H9 (cell line): ENCODE results near the gene VN1R2. TPM values are rescaled to one million over a fixed set of nuclear protein-coding genes. Genes with fewer than 3 reads are reported as not detected.
"Not testable (repeated sequence)": the region's sequence is repeated elsewhere in the genome, so short reads cannot be mapped to it uniquely, and the experiment has no call there.

Experiments
- DNase-seq: peaks from one replicate; pipeline ENCODE4 v3.0.0-alpha.2; 2017
- H2AFZ ChIP-seq: one replicate; pipeline ENCODE4 v1.6.1; 2013; ENCODE audit warnings: mild to moderate bottlenecking, low read length, control low read depth, moderate library complexity
- H2AK5ac ChIP-seq: 2 replicates; pipeline ENCODE4 v1.6.1; 2013; ENCODE audit warnings: low read length, control low read depth, mixed read lengths; ENCODE audit not compliant: insufficient read length
- H2BK120ac ChIP-seq: one replicate; pipeline ENCODE4 v1.6.1; 2013; ENCODE audit warnings: low read depth, mild to moderate bottlenecking, low read length, control low read depth, inconsistent platforms; ENCODE audit not compliant: poor library complexity, severe bottlenecking
- H2BK12ac ChIP-seq: 2 replicates; pipeline ENCODE4 v1.6.1; 2013; ENCODE audit warnings: low read length, control low read depth, mixed read lengths, low read depth; ENCODE audit not compliant: insufficient read length
- H2BK15ac ChIP-seq: 2 replicates; pipeline ENCODE4 v1.6.1; 2013; ENCODE audit warnings: low read depth, low read length, control low read depth
- H2BK20ac ChIP-seq: one replicate; pipeline ENCODE4 v1.6.1; 2013; ENCODE audit warnings: low read depth, mild to moderate bottlenecking, low read length, control low read depth, inconsistent platforms; ENCODE audit not compliant: poor library complexity, severe bottlenecking
- H2BK5ac ChIP-seq: 2 replicates; pipeline ENCODE4 v1.6.1; 2013; ENCODE audit warnings: low read length, control low read depth, mixed read lengths; ENCODE audit not compliant: insufficient read length
- H3K14ac ChIP-seq: 2 replicates; pipeline ENCODE4 v1.6.1; 2013; ENCODE audit warnings: low read length, control low read depth; ENCODE audit not compliant: insufficient read depth
- H3K18ac ChIP-seq: 2 replicates; pipeline ENCODE4 v1.6.1; 2013; ENCODE audit warnings: low read depth, mild to moderate bottlenecking, mixed read lengths, low read length, control low read depth; ENCODE audit not compliant: insufficient read length
- H3K23ac ChIP-seq: 2 replicates; pipeline ENCODE4 v1.6.1; 2013; ENCODE audit warnings: low read length, control low read depth, mixed read lengths, low read depth; ENCODE audit not compliant: insufficient read length
- H3K23me2 ChIP-seq: 2 replicates; pipeline ENCODE4 v1.6.1; 2013; ENCODE audit warnings: low read depth, mild to moderate bottlenecking, mixed read lengths, low read length, control low read depth; ENCODE audit not compliant: insufficient read length, poor library complexity, severe bottlenecking
- H3K27ac ChIP-seq: 2 replicates; pipeline ENCODE4 v1.5.1; 2013; ENCODE audit warnings: low read length, control low read depth, mixed read lengths, low read depth; ENCODE audit not compliant: insufficient read length
- H3K27me3 ChIP-seq: 2 replicates; pipeline ENCODE4 v1.6.1; 2013; ENCODE audit warnings: low read length, control low read depth, inconsistent platforms; ENCODE audit not compliant: insufficient read depth
- H3K4ac ChIP-seq: 2 replicates; pipeline ENCODE4 v1.6.1; 2013; ENCODE audit warnings: low read depth, mild to moderate bottlenecking, control low read depth, inconsistent platforms, low read length, moderate library complexity
- H3K4me1 ChIP-seq: 2 replicates; pipeline ENCODE4 v1.6.1; 2013; ENCODE audit warnings: low read length, control low read depth, inconsistent platforms; ENCODE audit not compliant: insufficient read depth
- H3K4me2 ChIP-seq: 2 replicates; pipeline ENCODE4 v1.6.1; 2013; ENCODE audit warnings: low read length, control low read depth, mixed read lengths; ENCODE audit not compliant: insufficient read length, insufficient read depth
- H3K56ac ChIP-seq: 2 replicates; pipeline ENCODE4 v1.6.1; 2013; ENCODE audit warnings: low read depth, mild to moderate bottlenecking, mixed read lengths, low read length, control low read depth; ENCODE audit not compliant: insufficient read length
- H3K79me1 ChIP-seq: 2 replicates; pipeline ENCODE4 v1.6.1; 2013; ENCODE audit warnings: low read depth, mild to moderate bottlenecking, moderate library complexity, low read length, control low read depth, inconsistent platforms; ENCODE audit not compliant: insufficient read depth, poor library complexity, severe bottlenecking
- H3K79me2 ChIP-seq: 2 replicates; pipeline ENCODE4 v1.6.1; 2013; ENCODE audit warnings: low read length, control low read depth, inconsistent platforms; ENCODE audit not compliant: insufficient read depth
- H3K9ac ChIP-seq: 2 replicates; pipeline ENCODE4 v1.6.1; 2013; ENCODE audit warnings: low read length, control low read depth, mixed read lengths; ENCODE audit not compliant: insufficient read length; ENCODE audit errors: extremely low read depth
- H3K9me3 ChIP-seq: one replicate; pipeline ENCODE4 v1.6.1; 2013; ENCODE audit warnings: low read depth, low read length, inconsistent platforms; ENCODE audit not compliant: control insufficient read depth
- H3T11ph ChIP-seq: one replicate; pipeline ENCODE4 v1.6.1; 2013; ENCODE audit warnings: mild to moderate bottlenecking, low read length, control low read depth, inconsistent platforms
- H4K20me1 ChIP-seq: one replicate; pipeline ENCODE4 v1.6.1; 2013; ENCODE audit not compliant: control insufficient read depth, insufficient read length, insufficient read depth
- H4K5ac ChIP-seq: 2 replicates; pipeline ENCODE4 v1.6.1; 2013; ENCODE audit warnings: low read depth, mild to moderate bottlenecking, mixed read lengths, low read length, control low read depth; ENCODE audit not compliant: insufficient read length
- H4K8ac ChIP-seq: replicated peaks from 2 replicates; pipeline ENCODE4 v1.6.1; 2013; ENCODE audit warnings: low read length, control low read depth, mixed read lengths, low read depth; ENCODE audit not compliant: insufficient read length
- H4K91ac ChIP-seq: 2 replicates; pipeline ENCODE4 v1.6.1; 2013; ENCODE audit warnings: low read depth, mild to moderate bottlenecking, moderate library complexity, mixed read lengths, low read length, control low read depth; ENCODE audit not compliant: insufficient read length
- H3K27ac Mint-ChIP-seq, 3 experiments: 2 replicates in 2 of 3; 3 replicates in 1 of 3; pipeline ENCODE4 v1.8.0; 2020 to 2021; ENCODE audit warnings: mixed read lengths in 3 of 3, mild to moderate bottlenecking in 1 of 3, moderate library complexity in 1 of 3
- H3K27me3 Mint-ChIP-seq: 2 replicates; pipeline ENCODE4 v1.8.0; 2021; ENCODE audit warnings: low read depth, mild to moderate bottlenecking, moderate library complexity, mixed read lengths
- H3K36me3 Mint-ChIP-seq, 3 experiments: 2 replicates in 2 of 3; 3 replicates in 1 of 3; pipeline ENCODE4 v1.8.0; 2020 to 2021; ENCODE audit warnings: low read depth in 3 of 3, mixed read lengths in 3 of 3; ENCODE audit not compliant: insufficient read depth in 1 of 3
- H3K4me1 Mint-ChIP-seq, 2 experiments: 2 replicates each; pipeline ENCODE4 v1.8.0; 2020; ENCODE audit warnings: mixed read lengths in 2 of 2
- H3K4me3 Mint-ChIP-seq, 2 experiments: 2 replicates in 1 of 2; 3 replicates in 1 of 2; pipeline ENCODE4 v1.8.0; 2020 to 2021; ENCODE audit warnings: mild to moderate bottlenecking in 2 of 2, mixed read lengths in 2 of 2, moderate library complexity in 1 of 2
- H3K9me3 Mint-ChIP-seq, 2 experiments: 2 replicates in 1 of 2; 3 replicates in 1 of 2; pipeline ENCODE4 v1.8.0; 2020; ENCODE audit warnings: mild to moderate bottlenecking in 2 of 2, mixed read lengths in 2 of 2, moderate library complexity in 1 of 2
- WGBS: extraction: QIAGEN DNeasy Blood & Tissue Kit; methylation state at CpG from one replicate; pipeline ENCODE4 v1.1.7; 2013; ENCODE audit warnings: missing lambda C conversion rate, low lambda C conversion rate, mixed read lengths; ENCODE audit not compliant: insufficient read length; ENCODE audit errors: extremely low coverage; 5-methylcytosine and 5-hydroxymethylcytosine counted together
- long read RNA-seq: library from polyadenylated mRNA; unstranded; transcript quantifications from one replicate; pipeline ENCODE4 v2.0.0, GENCODE V29; 2020
- total RNA-seq: library from RNA; stranded (reverse); gene quantifications from 2 replicates; pipeline ENCODE4 v1.2.1, GENCODE V29; 2021
- TF ChIP-seq, protein P1 (sequence below): fragments of 200-600 bp; sonication (generic); conservative IDR thresholded peaks from 3 replicates; pipeline ENCODE4 v1.8.0; 2021; ENCODE audit warnings: antibody characterized with exemption, mild to moderate bottlenecking

VN1R2 gene, protein sequence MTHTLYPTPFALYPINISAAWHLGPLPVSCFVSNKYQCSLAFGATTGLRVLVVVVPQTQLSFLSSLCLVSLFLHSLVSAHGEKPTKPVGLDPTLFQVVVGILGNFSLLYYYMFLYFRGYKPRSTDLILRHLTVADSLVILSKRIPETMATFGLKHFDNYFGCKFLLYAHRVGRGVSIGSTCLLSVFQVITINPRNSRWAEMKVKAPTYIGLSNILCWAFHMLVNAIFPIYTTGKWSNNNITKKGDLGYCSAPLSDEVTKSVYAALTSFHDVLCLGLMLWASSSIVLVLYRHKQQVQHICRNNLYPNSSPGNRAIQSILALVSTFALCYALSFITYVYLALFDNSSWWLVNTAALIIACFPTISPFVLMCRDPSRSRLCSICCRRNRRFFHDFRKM
- total RNA-seq = not detected in 2 replicates
- long read RNA-seq = 0 reads

DNA sequence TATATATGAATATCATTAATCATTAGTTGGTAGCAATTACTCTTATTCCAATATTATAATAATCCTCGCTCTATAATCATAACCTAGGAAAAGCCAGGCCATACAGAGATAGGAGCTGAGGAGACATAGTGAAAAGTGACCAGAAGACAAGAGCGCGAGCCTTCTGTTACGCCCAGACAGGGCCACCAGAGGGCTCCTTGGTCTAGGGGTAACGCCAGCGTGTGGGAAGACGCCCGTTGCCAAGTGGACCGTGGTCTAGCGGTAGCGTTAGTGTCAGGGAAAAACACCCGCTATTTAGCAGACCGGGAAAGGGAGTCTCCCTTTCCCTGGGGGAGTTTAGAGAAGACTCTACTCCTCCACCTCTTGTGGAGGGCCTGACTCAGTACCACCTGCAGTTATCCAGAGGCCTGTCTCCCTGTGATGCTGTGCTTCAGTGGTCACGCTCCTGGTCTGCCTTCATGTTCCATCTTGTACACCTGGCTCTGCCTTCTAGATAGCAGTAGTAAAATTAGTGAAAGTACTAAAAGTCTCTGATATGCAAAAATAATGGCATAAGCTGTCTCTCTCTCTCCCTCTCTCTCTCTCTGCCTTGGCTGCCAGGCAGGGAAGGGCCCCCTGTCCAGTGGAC lies at the start of gene VN1R2:
Gene VN1R2 (plus strand): TSS at position 578 of the 628 bp plus-strand sequence. CDS start 84 bp downstream, outside the sequence.
- H3K9me3 Mint-ChIP-seq = peaks cover 46 to 56% of the 10 kb centered on the region in 2 experiments
- not testable (repeated sequence) for H3K4me3 Mint-ChIP-seq

DNA sequence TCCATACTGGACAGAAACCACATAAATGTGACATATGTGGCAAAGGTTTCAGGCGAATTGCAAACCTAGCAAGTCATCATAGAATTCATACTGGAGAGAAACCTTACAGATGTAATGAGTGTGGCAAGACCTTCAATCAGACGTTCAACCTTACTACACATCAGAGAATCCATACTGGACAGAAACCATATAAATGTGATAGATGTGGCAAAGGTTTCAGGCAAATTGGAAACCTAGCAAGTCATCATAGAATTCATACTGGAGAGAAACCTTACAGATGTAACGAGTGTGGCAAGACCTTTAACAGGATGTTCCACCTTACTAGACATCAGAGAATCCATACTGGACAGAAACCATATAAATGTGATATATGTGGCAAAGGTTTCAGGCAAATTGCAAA lies 46.5 kb upstream of the VN1R2 start:
- H3K4me2 ChIP-seq, H2AFZ ChIP-seq, H3K4me3 Mint-ChIP-seq, H3K14ac ChIP-seq, H3K79me2 ChIP-seq, H2BK20ac ChIP-seq, H2AK5ac ChIP-seq, H4K5ac ChIP-seq, H4K91ac ChIP-seq, H2BK120ac ChIP-seq, H3K23me2 ChIP-seq, H2BK5ac ChIP-seq, H2BK15ac ChIP-seq, H3K4me1 ChIP-seq, H4K8ac ChIP-seq, H3T11ph ChIP-seq, H3K27me3 ChIP-seq, H2BK12ac ChIP-seq, H3K9ac ChIP-seq, H3K56ac ChIP-seq, H3K18ac ChIP-seq, H3K27ac Mint-ChIP-seq, H3K4me1 Mint-ChIP-seq, H3K23ac ChIP-seq, H3K27me3 Mint-ChIP-seq, H3K4ac ChIP-seq, H3K79me1 ChIP-seq, H3K27ac ChIP-seq, DNase-seq, H4K20me1 ChIP-seq: not testable (repeated sequence)
- no CpG with 5 or more reads among the region's 3 CpGs for WGBS
- peaks cover 63 to 82% (median 79%) of the 10 kb centered on the region in 3 experiments for H3K36me3 Mint-ChIP-seq
- peaks cover 60% of the 10 kb centered on the region for H3K9me3 ChIP-seq
- peaks cover 96 to 99% of the 10 kb centered on the region in 2 experiments for H3K9me3 Mint-ChIP-seq

More for the DNA sequence above, at the start of gene VN1R2:
- not testable (repeated sequence) for H3K79me1 ChIP-seq, H3T11ph ChIP-seq, H2BK12ac ChIP-seq, H4K91ac ChIP-seq, H4K5ac ChIP-seq, H2AK5ac ChIP-seq, H2BK15ac ChIP-seq, H3K18ac ChIP-seq, H2BK5ac ChIP-seq, H2BK20ac ChIP-seq, H2AFZ ChIP-seq, H3K56ac ChIP-seq, H2BK120ac ChIP-seq, H3K27ac ChIP-seq, H3K4me1 Mint-ChIP-seq, H3K14ac ChIP-seq, H3K4me2 ChIP-seq, H3K27ac Mint-ChIP-seq, H3K23ac ChIP-seq, H3K27me3 ChIP-seq, H3K27me3 Mint-ChIP-seq, H4K20me1 ChIP-seq, H4K8ac ChIP-seq, H3K4me1 ChIP-seq, H3K79me2 ChIP-seq, H3K4ac ChIP-seq, H3K23me2 ChIP-seq, H3K9ac ChIP-seq
- WGBS = no CpG with 5 or more reads among the region's 14 CpGs
- TF ChIP-seq, protein P1, sequence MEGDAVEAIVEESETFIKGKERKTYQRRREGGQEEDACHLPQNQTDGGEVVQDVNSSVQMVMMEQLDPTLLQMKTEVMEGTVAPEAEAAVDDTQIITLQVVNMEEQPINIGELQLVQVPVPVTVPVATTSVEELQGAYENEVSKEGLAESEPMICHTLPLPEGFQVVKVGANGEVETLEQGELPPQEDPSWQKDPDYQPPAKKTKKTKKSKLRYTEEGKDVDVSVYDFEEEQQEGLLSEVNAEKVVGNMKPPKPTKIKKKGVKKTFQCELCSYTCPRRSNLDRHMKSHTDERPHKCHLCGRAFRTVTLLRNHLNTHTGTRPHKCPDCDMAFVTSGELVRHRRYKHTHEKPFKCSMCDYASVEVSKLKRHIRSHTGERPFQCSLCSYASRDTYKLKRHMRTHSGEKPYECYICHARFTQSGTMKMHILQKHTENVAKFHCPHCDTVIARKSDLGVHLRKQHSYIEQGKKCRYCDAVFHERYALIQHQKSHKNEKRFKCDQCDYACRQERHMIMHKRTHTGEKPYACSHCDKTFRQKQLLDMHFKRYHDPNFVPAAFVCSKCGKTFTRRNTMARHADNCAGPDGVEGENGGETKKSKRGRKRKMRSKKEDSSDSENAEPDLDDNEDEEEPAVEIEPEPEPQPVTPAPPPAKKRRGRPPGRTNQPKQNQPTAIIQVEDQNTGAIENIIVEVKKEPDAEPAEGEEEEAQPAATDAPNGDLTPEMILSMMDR = peak; percentile 49
- peak; percentile 56 for DNase-seq
- peaks cover 12% of the 10 kb centered on the region for H3K9me3 ChIP-seq
- peaks cover 4 to 19% (median 12%) of the 10 kb centered on the region in 3 experiments for H3K36me3 Mint-ChIP-seq
